KMS-11 (cell line): ENCODE results near the gene VSTM2A.
"Not testable (repeated sequence)": the region's sequence is repeated elsewhere in the genome, so short reads cannot be mapped to it uniquely, and the experiment has no call there.

Experiments used
- H2AFZ ChIP-seq: fragments of 200-600 bp; sonication (generic); 2 replicates; pipeline ENCODE4 v1.6.1; 2016; ENCODE audit warnings: antibody characterized with exemption, mixed run types, low read depth
- H3K27ac ChIP-seq: fragments of 200-600 bp; sonication (generic); 2 replicates; pipeline ENCODE4 v1.6.1; 2016; ENCODE audit warnings: mild to moderate bottlenecking, mixed run types
- H3K27me3 ChIP-seq: fragments of 200-600 bp; sonication (generic); 2 replicates; pipeline ENCODE4 v1.6.1; 2017; ENCODE audit warnings: mild to moderate bottlenecking, low read depth, mixed run types, moderate library complexity; ENCODE audit not compliant: insufficient read depth
- H3K36me3 ChIP-seq: fragments of 200-600 bp; sonication (generic); 2 replicates; pipeline ENCODE4 v1.6.1; 2017; ENCODE audit warnings: mild to moderate bottlenecking, mixed run types; ENCODE audit not compliant: insufficient read depth
- H3K4me1 ChIP-seq: fragments of 200-600 bp; sonication (generic); 2 replicates; pipeline ENCODE4 v1.6.1; 2016; ENCODE audit warnings: mild to moderate bottlenecking, low read depth, mixed run types; ENCODE audit not compliant: poor library complexity, severe bottlenecking
- H3K4me2 ChIP-seq: fragments of 200-600 bp; sonication (generic); 2 replicates; pipeline ENCODE4 v1.7.0; 2016; ENCODE audit warnings: mild to moderate bottlenecking, mixed run types
- H3K4me3 ChIP-seq: fragments of 200-600 bp; sonication (generic); IDR thresholded peaks from 2 replicates; pipeline ENCODE4 v1.6.1; 2017; ENCODE audit warnings: low read depth, low read length, mixed read lengths; ENCODE audit not compliant: insufficient read depth
- H3K79me2 ChIP-seq: fragments of 200-600 bp; sonication (generic); 2 replicates; pipeline ENCODE4 v1.6.1; 2016; ENCODE audit warnings: low read depth, mixed run types; ENCODE audit not compliant: insufficient read depth
- H3K9ac ChIP-seq: fragments of 200-600 bp; sonication (generic); 2 replicates; pipeline ENCODE4 v1.6.1; 2016; ENCODE audit warnings: mild to moderate bottlenecking, mixed run types
- H4K20me1 ChIP-seq: fragments of 200-600 bp; sonication (generic); 2 replicates; pipeline ENCODE4 v1.6.1; 2016; ENCODE audit warnings: mild to moderate bottlenecking, mixed run types; ENCODE audit not compliant: insufficient read depth
- CTCF ChIP-seq: fragments of 200-600 bp; sonication (generic); conservative IDR thresholded peaks from 2 replicates; pipeline ENCODE4 v1.6.1; 2017; ENCODE audit warnings: low read depth, mild to moderate bottlenecking, antibody characterized with exemption, low read length, moderate library complexity, mixed read lengths

VSTM2A gene

GRCh38 chr7:54541669-54542625, at the start of gene VSTM2A:
TSS of gene VSTM2A (plus strand) at chr7:54542375. CDS start at chr7:54542731, 356 bp downstream.
- Histone ChIP-seq H3K9ac (no peak within 1 kb of the TSS), H3K4me1 (no peaks in the 10 kb centered on the region), H3K36me3 (no peaks in the 10 kb centered on the region), H3K4me3 (no peak within 1 kb of the TSS), H3K27me3 (peaks cover 3% of the 10 kb centered on the region; the same call in 1 of the 2 replicates), H3K4me2 (no peak within 1 kb of the TSS), H3K79me2 (no peaks in the 10 kb centered on the region), H3K27ac (no peak within 1 kb of the TSS), H2AFZ (no peak within 1 kb of the TSS), H4K20me1 (no peaks in the 10 kb centered on the region)
- TF ChIP-seq CTCF: no peak

GRCh38 chr7:54504531-54504930, 37.6 kb upstream of the VSTM2A start:
- not testable (repeated sequence) for H3K27ac ChIP-seq, H2AFZ ChIP-seq, H3K4me2 ChIP-seq

GRCh38 chr7:54529568-54529967, 12.6 kb upstream of the VSTM2A start:
- no peak overlapping the region for H3K27ac ChIP-seq
- H3K4me2 ChIP-seq: no peak overlapping the region
- H3K9ac ChIP-seq: no peak overlapping the region
- no peaks in the 10 kb centered on the region for H3K79me2 ChIP-seq
- H2AFZ ChIP-seq: no peak overlapping the region
- no peak overlapping the region for H3K4me3 ChIP-seq
- H4K20me1 ChIP-seq: no peaks in the 10 kb centered on the region
- no peak for TF ChIP-seq CTCF
- H3K4me1 ChIP-seq: no peaks in the 10 kb centered on the region
- H3K36me3 ChIP-seq: no peaks in the 10 kb centered on the region
- no peaks in the 10 kb centered on the region for H3K27me3 ChIP-seq

More at GRCh38 chr7:54504531-54504930, 37.6 kb upstream of the VSTM2A start:
- not testable (repeated sequence) for H3K9ac ChIP-seq, H3K79me2 ChIP-seq, H3K36me3 ChIP-seq, H3K4me1 ChIP-seq, H3K27me3 ChIP-seq, H4K20me1 ChIP-seq, H3K4me3 ChIP-seq

- Histone ChIP-seq H3K36me3 (no peaks in the 10 kb centered on the region), H3K79me2 (no peaks in the 10 kb centered on the region), H3K4me3 (no peak overlapping the region), H3K27ac (no peak overlapping the region), H3K9ac (no peak overlapping the region), H2AFZ (no peak overlapping the region), H3K4me1 (no peaks in the 10 kb centered on the region), H3K4me2 (no peak overlapping the region), H4K20me1 (no peaks in the 10 kb centered on the region), H3K27me3 (no peaks in the 10 kb centered on the region)
- TF ChIP-seq CTCF: no peak
Observed at GRCh38 chr7:54538122-54538521, 4.1 kb upstream of the VSTM2A start.

- no peaks in the 10 kb centered on the region for H3K79me2 ChIP-seq
- H3K27me3 ChIP-seq: peaks cover 3% of the 10 kb centered on the region; the same call in 1 of the 2 replicates
- H3K4me3 ChIP-seq: no peak overlapping the region
- no peak overlapping the region for H3K9ac ChIP-seq
- no peaks in the 10 kb centered on the region for H3K4me1 ChIP-seq
- no peaks in the 10 kb centered on the region for H4K20me1 ChIP-seq
- H2AFZ ChIP-seq: no peak overlapping the region
- H3K4me2 ChIP-seq: no peak overlapping the region
- H3K36me3 ChIP-seq: no peaks in the 10 kb centered on the region
- no peak overlapping the region for H3K27ac ChIP-seq
- no peak for TF ChIP-seq CTCF
Observed at GRCh38 chr7:54543051-54543488, 895 bp downstream of the VSTM2A start.
